Heart right ventricle (tissue), 16 donors: Measurements from ENCODE around the gene CARMIL1. TPM values are rescaled to one million over a fixed set of nuclear protein-coding genes. Genes with fewer than 3 reads are reported as not detected.

Source experiments
- ATAC-seq, 8 donors: fragments of 200-7000 bp; cut with Tn5 transposase; one replicate each; pipeline ENCODE4 v1.9.1; 2020; ENCODE audit warnings: mild to moderate bottlenecking in 8 of 8, moderate library complexity in 8 of 8, moderate number of reproducible peaks in 1 of 8
- DNase-seq, 2 donors: peaks; one replicate each; pipeline ENCODE4 v3.0.0-alpha.2; 2020
- H3K27ac ChIP-seq, 10 donors: fragments of 200-600 bp; sonication (generic) in 2 of 10; one replicate each; pipeline versions ENCODE4 v1.5.0 to v1.8.0; 2020 to 2022; ENCODE audit warnings: mild to moderate bottlenecking in 3 of 10
- H3K27me3 ChIP-seq, 7 donors: fragments of 200-600 bp; one replicate each; pipeline ENCODE4 v1.8.0; 2021 to 2022; ENCODE audit warnings: mild to moderate bottlenecking in 2 of 7
- H3K36me3 ChIP-seq, 9 donors: fragments of 200-600 bp; sonication (generic) in 1 of 9; one replicate each; pipeline versions ENCODE4 v1.5.0 to v1.8.0; 2020 to 2022; ENCODE audit warnings: mild to moderate bottlenecking in 2 of 9
- H3K4me1 ChIP-seq, 9 donors: fragments of 200-600 bp; sonication (generic) in 1 of 9; one replicate each; pipeline versions ENCODE4 v1.5.0 to v1.8.0; 2020 to 2022; ENCODE audit warnings: mild to moderate bottlenecking in 4 of 9
- H3K4me3 ChIP-seq, 10 donors: fragments of 200-600 bp; sonication (generic) in 2 of 10; one replicate each; pipeline versions ENCODE4 v1.5.0 to v1.8.0; 2020 to 2022; ENCODE audit warnings: mild to moderate bottlenecking in 7 of 10, moderate library complexity in 2 of 10
- H3K9me3 ChIP-seq, 11 donors: fragments of 200-600 bp in 10 of 11; sonication (generic) in 2 of 11; one replicate each; pipeline versions ENCODE4 v1.5.0 to v1.8.0; 2013 to 2022; ENCODE audit warnings: mild to moderate bottlenecking in 2 of 11, control low read depth in 1 of 11, moderate library complexity in 1 of 11
- CTCF ChIP-seq, 9 donors: fragments of 200-600 bp; sonication (generic) in 2 of 9; IDR thresholded peaks; one replicate each; pipeline versions ENCODE4 v1.5.0 to v1.8.0; 2021 to 2022; ENCODE audit warnings: antibody characterized with exemption in 9 of 9, mild to moderate bottlenecking in 5 of 9, moderate library complexity in 1 of 9
- WGBS, 2 donors: extraction: QIAGEN DNeasy Blood & Tissue Kit; methylation state at CpG; one replicate each; pipeline ENCODE4 v1.1.7; 2013; ENCODE audit warnings: inconsistent platforms in 1 of 2; 5-methylcytosine and 5-hydroxymethylcytosine counted together
- intact Hi-C, 10 donors: fragments of 100-400 bp; cut with DNase I; formaldehyde crosslinking; loops; one replicate each; pipeline versions ENCODE4 v1.11.1 to v1.14.2; 2022
- polyA plus RNA-seq, 2 donors: library from polyadenylated mRNA; stranded (reverse); fragments of 200-250 nt; gene quantifications; one replicate each; pipeline ENCODE4 v1.2.3, GENCODE V29; 2013
- total RNA-seq, 10 donors: library from RNA; stranded (reverse); fragmentation: NEBNext Ultra II Directional in 3 of 10; extraction: Animal tissue kit (Norgen Biotek cat#: 25700) in 3 of 10; gene quantifications; one replicate each; pipeline versions ENCODE4 v1.2.1 to v1.2.4, GENCODE V29; 2021 to 2023
- donor health status: Arrhythmogenic right ventricular cardiomyopathy.
- donor health status: ischemic (EF 13 %, LVEDD 7.1; RV severe dilation, severe dysfunction).
- donor health status: healthy with polysubstance abuse.
- donor health status: DM: no; HTN: yes; CAD: no.
- donor health status: DM: no; HTN: no; CAD: no.
- donor health status: ischemic (EF 25% LVEDD 6.9; RV normal size, moderate dysfunction).
- donor health status: ischemic (EF 25% LVEDD 5.7; RV mildly dilated, moderate dysfunction).
- donor health status: healthy.
- donor health status: DM: yes; HTN: yes; CAD: no.
- donor health status: Ischemic cardiomyopathy.
- donor health status: ischemic (EF 35%, LVEDD 5.7; RV mildly dilated, moderate dysfunction).
- donor health status: nonischemic (EF 11% LVEDD 7.7; RV severe dilation, severe dysfunction).
- donor health status: DM: yes; HTN: yes; CAD: no.
- donor health status: PGD.
- donor health status: ischemic (EF 29% LVEDD 5.4; RV normal size, mild dysfunction).
- donor health status: nonischemic (EF 23%, LVEDD 6.1; RV moderate dilation, normal function).

The CARMIL1 gene
- total and polyA plus RNA-seq, 12 donors = 1.2 to 10.3 (median 4.1) TPM

DNA sequence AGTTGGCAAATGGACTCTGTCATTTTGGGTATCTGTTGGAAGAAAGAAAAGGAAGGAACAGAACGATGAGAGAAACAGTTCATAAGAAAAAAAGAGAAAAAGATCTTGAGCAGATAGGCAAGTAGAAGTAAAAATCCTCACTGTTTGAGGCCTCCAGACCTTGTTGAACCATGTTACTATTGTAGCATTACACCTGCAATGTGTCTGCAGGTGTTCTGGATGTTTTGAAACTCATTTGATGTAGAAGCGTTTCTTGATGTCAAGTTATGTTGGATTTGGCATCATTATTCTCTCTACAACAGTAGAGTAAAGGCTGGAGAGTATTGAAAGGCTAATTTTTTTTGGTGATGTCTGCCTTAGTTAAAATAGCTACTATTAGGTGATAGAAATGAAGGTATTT lies 108.7 kb downstream of the CARMIL1 start:
- H3K27ac ChIP-seq = no peak overlapping the region
- ATAC-seq = no peak
- H3K4me3 ChIP-seq = no peak overlapping the region
- H3K9me3 ChIP-seq = no peaks in the 10 kb centered on the region
- peaks cover 0 to 20% (median 9%) of the 10 kb centered on the region in 9 donors for H3K4me1 ChIP-seq
- WGBS, 2 donors = 75% methylated on average over 2 of the region's 2 CpGs
- H3K27me3 ChIP-seq = no peaks in the 10 kb centered on the region
- H3K36me3 ChIP-seq = no peaks in the 10 kb centered on the region
- no peak for DNase-seq
- intact Hi-C loops = no loop called here
- no peak for TF ChIP-seq CTCF (IDR thresholded peaks at IDR 0.05)

DNA sequence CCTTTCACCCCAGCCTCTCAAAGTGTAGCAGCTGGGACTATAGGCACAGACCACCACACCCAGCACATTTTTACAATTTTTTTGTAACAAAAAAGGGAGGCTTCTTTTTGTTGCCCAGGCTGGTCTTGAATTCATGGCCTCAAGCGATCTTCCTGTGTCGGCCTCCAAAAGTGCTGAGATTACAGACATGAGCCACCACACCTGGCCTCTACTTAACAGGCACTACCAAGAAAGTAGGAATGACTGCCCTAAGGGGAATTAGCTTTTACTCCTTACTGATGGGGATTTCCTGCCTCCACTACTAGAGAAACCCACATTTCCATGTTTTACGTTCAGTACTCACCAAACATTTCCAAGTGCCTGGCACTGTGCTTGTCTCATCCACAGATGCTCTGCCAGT lies 109.6 kb downstream of the CARMIL1 start:
- no peak for TF ChIP-seq CTCF (IDR thresholded peaks at IDR 0.05)
- Histone ChIP-seq H3K4me1 (peaks cover 0 to 20% (median 9%) of the 10 kb centered on the region in 9 donors), H3K9me3 (no peaks in the 10 kb centered on the region), H3K4me3 (no peak overlapping the region), H3K27ac (peak overlapping the region in 1 of 10 donors; percentile 2), H3K36me3 (no peaks in the 10 kb centered on the region), H3K27me3 (no peaks in the 10 kb centered on the region)
- 92 to 97% methylated on average over 3 of the region's 3 CpGs for WGBS, 2 donors
- DNase-seq = no peak
- ATAC-seq = no peak
- intact Hi-C loops = no loop called here

GRCh38 chr6:25389471-25389870 lies 110.3 kb downstream of the CARMIL1 start:
- Histone ChIP-seq H3K4me1 (peaks cover 0 to 19% (median 9%) of the 10 kb centered on the region in 9 donors), H3K4me3 (no peak overlapping the region), H3K9me3 (no peaks in the 10 kb centered on the region), H3K27me3 (no peaks in the 10 kb centered on the region), H3K27ac (peak overlapping the region in 2 of 10 donors; percentile 2 to 53), H3K36me3 (no peaks in the 10 kb centered on the region)
- intact Hi-C loops = no loop called here
- DNase-seq (no peak), ATAC-seq (peak in 4 of 8 donors; percentile 46 to 83 (median 63))
- WGBS, 2 donors = 72 to 78% methylated on average over 2 of the region's 2 CpGs
- no peak for TF ChIP-seq CTCF (IDR thresholded peaks at IDR 0.05)

DNA sequence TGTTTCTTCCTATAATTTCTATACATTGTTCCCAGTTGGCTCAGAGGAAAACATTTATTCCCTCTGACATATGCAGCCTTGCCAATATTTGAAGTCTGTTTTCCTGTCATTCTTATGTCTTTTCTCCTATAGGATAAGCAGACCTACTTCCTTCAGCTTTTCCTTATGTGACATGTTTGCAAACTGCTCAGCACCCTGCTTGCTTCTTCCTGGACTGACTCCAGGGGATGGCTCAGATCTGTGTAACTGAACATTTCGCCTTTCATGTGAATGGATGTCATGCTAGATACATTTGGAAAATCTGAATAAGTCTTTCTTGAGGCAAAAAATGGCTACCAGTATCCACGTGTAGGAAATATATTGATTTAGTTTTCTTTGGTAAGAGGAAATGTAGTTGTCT lies 113.2 kb downstream of the CARMIL1 start:
- no peak for DNase-seq
- no peak for TF ChIP-seq CTCF (IDR thresholded peaks at IDR 0.05)
- intact Hi-C loops = no loop called here
- H3K36me3 ChIP-seq = no peaks in the 10 kb centered on the region
- no peaks in the 10 kb centered on the region for H3K9me3 ChIP-seq
- no peaks in the 10 kb centered on the region for H3K27me3 ChIP-seq
- peaks cover 0 to 13% (median 7%) of the 10 kb centered on the region in 9 donors for H3K4me1 ChIP-seq
- H3K4me3 ChIP-seq = no peak overlapping the region
- no peak for ATAC-seq
- 68 to 69% methylated on average over 2 of the region's 2 CpGs for WGBS, 2 donors
- no peak overlapping the region for H3K27ac ChIP-seq
